ENCODE results near the gene ATXN1. TPM values are rescaled to one million over a fixed set of nuclear protein-coding genes. Genes with fewer than 3 reads are reported as not detected.
A peak's percentile ranks its signal among the peaks of the same experiment; 100 is the strongest.

ATXN1 gene
- total RNA-seq, 1 donor from 2014 or later, result 70.0 TPM

- intact Hi-C loops (cut with micrococcal nuclease), result no loop called here
These were observed 165.6 kb downstream of the ATXN1 start for GRCh38 chr6:16595514-16596120.

GRCh38 chr6:16594849-16595248 is 166.4 kb downstream of the ATXN1 start:
- intact Hi-C loops (cut with micrococcal nuclease), result loop anchor here (5.0 kb wide), 3 partner anchors 63 to 263 kb away; no protein-coding TSS in a partner anchor
- no peaks in the 10 kb centered on the region for H3K9me3 Mint-ChIP-seq
- no peaks in the 10 kb centered on the region for H3K27me3 Mint-ChIP-seq
- no peak overlapping the region for H3K27ac Mint-ChIP-seq
- no peak overlapping the region for H3K4me3 Mint-ChIP-seq
- H3K4me1 Mint-ChIP-seq, result peaks cover 15% of the 10 kb centered on the region
- no peak for DNase-seq
- peaks cover 25% of the 10 kb centered on the region for H3K36me3 Mint-ChIP-seq (ENCODE audit: low read depth)

More at GRCh38 chr6:16595514-16596120, 165.6 kb downstream of the ATXN1 start:
- no peaks in the 10 kb centered on the region for H3K27me3 Mint-ChIP-seq
- H3K4me3 Mint-ChIP-seq, result no peak overlapping the region
- DNase-seq, result no peak
- peaks cover 20% of the 10 kb centered on the region for H3K4me1 Mint-ChIP-seq
- peaks cover 25% of the 10 kb centered on the region for H3K36me3 Mint-ChIP-seq (ENCODE audit: low read depth)
- H3K9me3 Mint-ChIP-seq, result no peaks in the 10 kb centered on the region
- no peak overlapping the region for H3K27ac Mint-ChIP-seq

- intact Hi-C loops (cut with micrococcal nuclease), result loop anchor here (1.0 to 5.0 kb wide), 5 partner anchors 10 to 260 kb away; partner anchors contain the start of gene ATXN1
- Mint-ChIP-seq H3K27me3 (no peaks in the 10 kb centered on the region), H3K4me3 (no peak overlapping the region), H3K36me3 (ENCODE audit: low read depth) (peaks cover 36% of the 10 kb centered on the region), H3K4me1 (peaks cover 24% of the 10 kb centered on the region), H3K27ac (peak overlapping the region; percentile 87), H3K9me3 (no peaks in the 10 kb centered on the region)
- no peak for DNase-seq
These were observed 168.9 kb downstream of the ATXN1 start for GRCh38 chr6:16592223-16592911.

- Mint-ChIP-seq H3K36me3 (ENCODE audit: low read depth) (peaks cover 36% of the 10 kb centered on the region), H3K4me1 (peaks cover 24% of the 10 kb centered on the region), H3K9me3 (no peaks in the 10 kb centered on the region), H3K4me3 (peak overlapping the region; percentile 16), H3K27ac (peak overlapping the region; percentile 87), H3K27me3 (no peaks in the 10 kb centered on the region)
- DNase-seq, result no peak
- intact Hi-C loops (cut with micrococcal nuclease), result loop anchor here (1.0 to 5.0 kb wide), 8 partner anchors 11 to 259 kb away; partner anchors contain the start of gene ATXN1
These were observed 169.7 kb downstream of the ATXN1 start for GRCh38 chr6:16591396-16592222.

- H3K4me3 Mint-ChIP-seq, result no peak overlapping the region
- H3K27ac Mint-ChIP-seq, result peak overlapping the region; percentile 68
- no peaks in the 10 kb centered on the region for H3K27me3 Mint-ChIP-seq
- H3K4me1 Mint-ChIP-seq, result peaks cover 18% of the 10 kb centered on the region
- H3K9me3 Mint-ChIP-seq, result no peaks in the 10 kb centered on the region
- peaks cover 53% of the 10 kb centered on the region for H3K36me3 Mint-ChIP-seq (ENCODE audit: low read depth)
- DNase-seq, result no peak
- intact Hi-C loops (cut with micrococcal nuclease), result no loop called here
These were observed 175.5 kb downstream of the ATXN1 start for GRCh38 chr6:16585805-16586204.

GRCh38 chr6:16583144-16583762 is 178.0 kb downstream of the ATXN1 start:
- Mint-ChIP-seq H3K9me3 (no peaks in the 10 kb centered on the region), H3K36me3 (ENCODE audit: low read depth) (peaks cover 61% of the 10 kb centered on the region), H3K4me1 (peaks cover 13% of the 10 kb centered on the region), H3K27me3 (no peaks in the 10 kb centered on the region), H3K27ac (no peak overlapping the region), H3K4me3 (no peak overlapping the region)
- DNase-seq, result no peak
- intact Hi-C loops (cut with micrococcal nuclease), result no loop called here

- Mint-ChIP-seq H3K27ac (no peak overlapping the region), H3K36me3 (ENCODE audit: low read depth) (peaks cover 59% of the 10 kb centered on the region), H3K27me3 (no peaks in the 10 kb centered on the region), H3K9me3 (no peaks in the 10 kb centered on the region), H3K4me1 (peaks cover 11% of the 10 kb centered on the region), H3K4me3 (no peak overlapping the region)
- DNase-seq, result no peak
- intact Hi-C loops (cut with micrococcal nuclease), result no loop called here
These were observed 178.7 kb downstream of the ATXN1 start for GRCh38 chr6:16582446-16583143.

- no peaks in the 10 kb centered on the region for H3K27me3 Mint-ChIP-seq
- intact Hi-C loops (cut with micrococcal nuclease), result loop anchor here (5.0 kb wide), 1 partner anchor 66 kb away; no protein-coding TSS in a partner anchor
These were observed 182.5 kb downstream of the ATXN1 start for GRCh38 chr6:16578695-16579285.

GRCh38 chr6:16576451-16577368 is 184.6 kb downstream of the ATXN1 start:
- intact Hi-C loops (cut with micrococcal nuclease), result loop anchor here (5.0 kb wide), 1 partner anchor 64 kb away; no protein-coding TSS in a partner anchor
- Mint-ChIP-seq H3K27me3 (no peaks in the 10 kb centered on the region), H3K9me3 (no peaks in the 10 kb centered on the region), H3K4me3 (no peak overlapping the region), H3K36me3 (ENCODE audit: low read depth) (peaks cover 47% of the 10 kb centered on the region), H3K27ac (no peak overlapping the region), H3K4me1 (peaks cover 22% of the 10 kb centered on the region)
- no peak for DNase-seq

More at GRCh38 chr6:16578695-16579285, 182.5 kb downstream of the ATXN1 start:
- no peaks in the 10 kb centered on the region for H3K9me3 Mint-ChIP-seq
- peaks cover 13% of the 10 kb centered on the region for H3K4me1 Mint-ChIP-seq
- H3K27ac Mint-ChIP-seq, result no peak overlapping the region
- H3K4me3 Mint-ChIP-seq, result no peak overlapping the region
- H3K36me3 Mint-ChIP-seq (ENCODE audit: low read depth), result peaks cover 45% of the 10 kb centered on the region
- no peak for DNase-seq

- Mint-ChIP-seq H3K27ac (no peak overlapping the region), H3K9me3 (no peaks in the 10 kb centered on the region), H3K4me3 (no peak overlapping the region), H3K4me1 (peaks cover 22% of the 10 kb centered on the region), H3K27me3 (no peaks in the 10 kb centered on the region), H3K36me3 (ENCODE audit: low read depth) (peaks cover 44% of the 10 kb centered on the region)
- intact Hi-C loops (cut with micrococcal nuclease), result loop anchor here (5.0 kb wide), 1 partner anchor 63 kb away; no protein-coding TSS in a partner anchor
- DNase-seq, result no peak
These were observed 185.6 kb downstream of the ATXN1 start for GRCh38 chr6:16575655-16576054.

GRCh38 chr6:16572943-16573342 is 188.3 kb downstream of the ATXN1 start:
- Mint-ChIP-seq H3K36me3 (ENCODE audit: low read depth) (peaks cover 39% of the 10 kb centered on the region), H3K27me3 (no peaks in the 10 kb centered on the region), H3K4me1 (peaks cover 30% of the 10 kb centered on the region), H3K9me3 (no peaks in the 10 kb centered on the region), H3K4me3 (no peak overlapping the region), H3K27ac (no peak overlapping the region)
- DNase-seq, result no peak
- intact Hi-C loops (cut with micrococcal nuclease), result no loop called here

GRCh38 chr6:16572317-16572716 is 188.9 kb downstream of the ATXN1 start:
- Mint-ChIP-seq H3K4me3 (no peak overlapping the region), H3K4me1 (peaks cover 30% of the 10 kb centered on the region), H3K27me3 (no peaks in the 10 kb centered on the region), H3K27ac (no peak overlapping the region), H3K36me3 (ENCODE audit: low read depth) (peaks cover 39% of the 10 kb centered on the region), H3K9me3 (no peaks in the 10 kb centered on the region)
- intact Hi-C loops (cut with micrococcal nuclease), result no loop called here
- DNase-seq, result no peak
